NCI-H345 treated with DMSO at 0.1 percent for 48 hours (cell line): Measurements from ENCODE around the gene GCK.

Experiments used
- DNase-seq: peaks from one replicate; lab custom pipeline; 2025; ENCODE audit not compliant: unreplicated experiment; lab: John Stamatoyannopoulos, UW

Gene GCK

DNA sequence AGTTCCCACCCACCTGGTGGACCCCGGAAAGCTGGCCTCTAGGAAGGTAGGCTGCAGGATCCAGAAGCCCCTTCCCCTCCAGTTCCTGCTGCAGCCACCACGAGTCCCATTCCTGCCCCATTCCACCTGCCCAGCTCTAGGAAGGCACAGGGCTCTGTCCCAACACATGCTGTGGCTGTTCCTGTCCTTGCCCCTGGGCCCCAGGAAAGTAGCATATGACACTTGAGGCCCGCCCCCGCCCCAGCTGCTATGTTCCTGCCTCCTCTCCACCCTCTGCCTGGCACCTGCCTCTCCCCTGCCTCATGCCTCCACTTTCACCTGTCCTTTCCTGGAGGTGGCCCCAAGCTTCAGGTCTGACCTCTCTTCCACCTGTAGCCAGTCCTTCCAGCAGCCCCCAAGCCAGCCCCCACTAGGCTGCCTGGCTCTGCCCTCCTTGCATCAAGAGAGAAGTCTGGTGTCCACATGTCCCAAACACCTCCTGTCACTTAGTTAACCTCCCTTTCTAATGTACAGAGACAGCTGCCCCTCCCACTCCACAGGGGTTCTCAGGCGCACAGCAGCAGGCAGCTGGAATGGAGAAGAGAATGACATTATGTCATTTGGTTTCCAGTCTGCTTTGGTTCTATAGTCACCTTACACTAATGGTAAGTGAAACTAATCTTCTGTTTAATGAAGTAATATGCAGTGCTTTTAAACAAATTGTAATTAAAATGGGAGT lies 34.3 kb upstream of the GCK start:
- peak; percentile 79 for DNase-seq

DNA sequence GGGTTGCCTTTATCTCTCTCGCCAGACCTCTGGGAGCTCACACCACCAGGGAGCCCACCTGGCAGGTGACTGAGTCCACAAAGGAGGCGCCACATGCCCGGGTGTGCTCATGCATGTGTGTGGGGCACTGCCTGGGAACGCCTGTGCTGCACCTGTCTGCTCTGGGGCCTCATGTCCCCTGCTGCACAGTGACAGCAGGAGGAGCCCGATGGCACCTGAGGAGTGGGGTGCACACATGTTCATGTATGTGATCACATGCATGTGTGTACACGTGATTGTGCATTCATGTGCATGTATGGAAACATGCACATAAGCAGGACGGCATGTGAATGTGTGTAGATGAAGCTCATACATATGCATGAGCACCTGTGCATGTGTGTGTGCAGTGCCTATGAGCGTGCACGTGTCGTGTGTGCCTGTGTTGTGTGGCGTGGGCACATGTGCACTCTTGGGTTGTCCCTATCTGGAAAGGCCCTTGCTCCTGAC lies 33.6 kb upstream of the GCK start:
- DNase-seq: peak; percentile 43

DNA sequence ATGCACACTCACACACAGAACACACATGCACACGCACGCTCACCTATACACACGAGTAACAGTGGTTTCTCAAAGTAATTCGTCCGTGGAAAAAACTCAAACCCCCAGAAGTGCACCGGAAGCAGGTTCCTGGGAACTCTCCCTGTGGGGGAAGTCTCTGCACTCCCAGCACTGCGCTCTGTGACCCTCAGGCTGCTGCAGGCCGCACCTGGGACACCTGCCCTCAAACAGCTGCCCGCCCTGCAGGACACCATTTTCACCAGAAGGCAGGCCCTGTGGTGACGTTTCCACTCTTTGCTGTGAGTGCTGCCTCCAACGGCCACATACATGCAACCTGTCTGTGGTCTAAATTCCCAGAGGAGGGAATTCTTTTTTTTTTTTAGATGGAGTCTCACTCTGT lies 32.8 kb upstream of the GCK start:
- no peak for DNase-seq

- DNase-seq: no peak
Measured at GRCh38 chr7:44221231-44221791, 32.1 kb upstream of the GCK start.

- no peak for DNase-seq
Measured at GRCh38 chr7:44220358-44221112, 31.3 kb upstream of the GCK start.

GRCh38 chr7:44220046-44220357 lies 30.8 kb upstream of the GCK start:
- DNase-seq: no peak

DNA sequence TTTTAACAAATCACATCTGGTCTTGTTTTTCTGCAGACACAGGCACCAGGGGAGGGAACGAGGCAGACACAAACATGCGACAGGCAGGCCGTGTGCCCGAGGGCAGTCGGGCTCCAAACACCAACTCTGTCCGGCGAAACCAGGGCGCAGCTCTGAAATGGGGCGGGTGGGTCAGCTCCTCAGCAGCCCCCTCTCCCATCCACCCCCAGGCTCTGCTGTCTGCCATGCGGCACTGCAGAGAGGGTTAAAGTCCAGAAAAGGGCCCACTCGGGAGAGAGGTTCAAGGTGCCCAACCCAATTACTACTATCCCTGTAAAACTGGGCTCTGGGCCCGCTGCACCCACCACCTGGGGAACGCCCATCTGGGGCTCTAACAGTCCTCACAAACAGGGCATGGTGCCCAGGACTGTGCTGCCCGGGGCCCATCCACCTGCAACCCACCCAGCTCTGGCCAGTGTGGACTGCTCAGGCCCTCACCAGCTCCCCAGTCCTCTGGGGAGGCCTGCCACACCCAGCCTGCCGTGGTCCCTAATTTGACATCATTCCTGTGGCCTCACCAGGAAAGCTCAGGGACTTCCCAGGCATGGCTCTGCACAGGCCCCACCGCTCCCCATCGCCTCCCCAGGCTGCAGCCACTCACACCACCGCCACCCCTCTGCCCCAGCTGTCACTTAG lies 30.3 kb upstream of the GCK start:
- no peak for DNase-seq

DNA sequence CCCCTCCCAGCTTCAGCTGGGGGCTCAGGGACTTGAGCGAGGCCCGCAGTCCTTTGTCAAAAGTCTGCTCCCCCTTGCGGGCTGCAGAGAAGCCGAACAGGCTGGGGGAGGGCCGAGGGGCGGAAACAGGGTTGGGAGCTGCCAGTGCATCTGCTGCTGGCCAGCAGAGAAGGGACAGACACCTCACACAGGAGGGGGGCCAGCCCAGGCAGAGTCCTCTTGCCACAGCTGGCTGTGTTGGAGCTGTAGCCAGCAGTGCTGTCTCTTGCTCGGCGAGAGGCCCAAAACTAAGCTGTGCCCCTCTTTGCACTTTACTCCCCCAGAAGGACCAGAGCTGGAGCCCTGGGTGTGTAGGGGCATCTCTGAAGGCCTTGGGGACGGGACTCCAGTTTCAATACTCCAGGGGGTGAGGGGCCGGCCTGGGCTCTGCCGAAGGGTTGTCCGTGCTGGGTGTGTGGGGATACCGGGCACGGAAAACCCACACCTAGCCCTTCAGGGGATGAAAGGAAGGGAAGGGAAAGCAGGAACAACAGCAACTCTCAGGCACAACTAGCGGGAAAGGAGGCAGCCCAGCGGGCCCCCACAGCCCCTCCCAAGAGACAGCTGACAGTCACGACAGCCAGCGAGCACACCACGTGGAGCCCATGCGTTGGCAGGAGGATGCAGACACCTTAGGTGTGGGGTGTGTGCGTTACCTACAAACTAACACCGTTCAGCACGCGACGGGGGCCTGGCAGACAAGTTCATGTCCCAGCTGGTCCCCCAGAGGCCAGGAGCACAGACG lies 29.4 kb upstream of the GCK start:
- no peak for DNase-seq

GRCh38 chr7:44217852-44218402 lies 28.7 kb upstream of the GCK start:
- no peak for DNase-seq

DNA sequence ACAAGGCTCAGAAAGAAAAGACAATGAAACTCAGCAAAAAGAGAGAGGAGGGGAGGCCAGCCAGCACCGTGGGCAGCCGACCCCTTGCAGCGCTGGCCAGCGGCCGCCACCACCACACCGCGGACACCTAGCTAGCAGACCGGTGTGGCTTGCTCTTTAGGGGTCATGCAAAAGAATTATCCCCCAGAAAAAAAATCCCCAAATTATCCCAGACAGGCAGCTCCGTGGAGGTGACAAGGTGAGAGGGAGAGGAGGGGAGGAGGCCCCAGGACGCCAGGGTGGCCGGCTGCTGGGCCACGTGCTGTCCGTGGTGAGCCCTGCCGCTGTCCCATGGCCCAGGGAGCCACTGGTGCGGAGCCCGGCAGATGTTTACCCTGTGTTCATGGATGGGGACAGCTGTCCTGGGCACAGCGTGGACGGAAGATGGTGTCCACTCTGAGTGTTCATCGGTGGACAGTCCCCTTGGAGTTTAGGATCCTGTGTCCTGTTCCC lies 28.0 kb upstream of the GCK start:
- no peak for DNase-seq

- DNase-seq: no peak
Measured at GRCh38 chr7:44216521-44217222, 27.4 kb upstream of the GCK start.

- peak; percentile 87 for DNase-seq
Measured at GRCh38 chr7:44216019-44216418, 26.8 kb upstream of the GCK start.

DNA sequence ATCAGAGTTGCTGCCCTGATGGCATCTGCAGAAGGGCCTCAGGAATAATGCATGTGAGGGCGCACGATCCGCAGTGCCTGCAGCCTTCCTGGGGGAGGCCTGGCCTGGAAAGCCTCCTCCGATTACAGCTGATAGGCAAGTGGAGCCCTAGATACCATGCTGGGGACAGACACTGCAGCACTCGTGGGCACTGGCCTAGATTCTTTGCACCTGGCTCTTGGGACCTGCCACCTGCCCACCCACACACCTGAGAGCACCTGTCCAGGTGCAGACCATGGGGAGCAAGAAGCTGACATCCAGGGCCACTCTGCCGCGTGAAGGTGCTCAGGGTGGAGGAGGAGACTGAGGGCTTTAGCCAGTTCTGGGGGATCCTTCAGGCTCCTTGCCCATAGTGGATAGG lies 26.3 kb upstream of the GCK start:
- peak; percentile 39 for DNase-seq

- DNase-seq: no peak
Measured at GRCh38 chr7:44213877-44214388, 24.7 kb upstream of the GCK start.

DNA sequence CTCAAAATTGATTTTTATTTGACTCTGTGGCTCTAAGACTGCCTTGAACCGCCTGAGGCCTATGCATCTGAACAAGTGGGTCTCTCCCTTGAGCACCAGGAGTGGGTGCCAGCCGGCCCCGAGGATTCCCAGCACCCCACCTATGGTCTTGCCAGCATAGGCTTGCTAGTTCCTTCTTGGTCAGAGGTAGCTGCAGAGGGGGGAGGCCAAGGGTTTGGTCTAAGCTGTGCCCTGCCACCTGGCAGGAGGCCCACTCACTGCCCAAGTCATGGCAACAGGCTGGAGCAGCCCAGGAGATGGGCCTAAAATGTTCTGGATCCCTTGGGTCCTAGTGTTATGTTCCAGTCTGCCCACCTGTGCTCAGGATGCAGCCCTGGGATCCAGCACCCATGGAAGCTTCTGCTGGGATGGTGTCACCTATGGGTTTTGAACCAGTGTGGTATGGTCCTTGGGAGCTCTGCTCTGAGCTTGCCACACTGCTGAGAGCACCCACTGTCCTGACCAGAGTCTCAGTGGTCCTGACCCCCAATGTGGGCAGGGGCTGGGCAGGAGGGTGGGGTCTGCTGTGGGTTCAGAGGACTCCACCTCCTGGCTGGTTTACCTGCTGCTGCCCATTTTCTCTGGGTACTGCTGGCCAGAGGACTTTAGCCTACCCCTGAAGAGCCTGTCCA lies 24.1 kb upstream of the GCK start:
- no peak for DNase-seq

DNA sequence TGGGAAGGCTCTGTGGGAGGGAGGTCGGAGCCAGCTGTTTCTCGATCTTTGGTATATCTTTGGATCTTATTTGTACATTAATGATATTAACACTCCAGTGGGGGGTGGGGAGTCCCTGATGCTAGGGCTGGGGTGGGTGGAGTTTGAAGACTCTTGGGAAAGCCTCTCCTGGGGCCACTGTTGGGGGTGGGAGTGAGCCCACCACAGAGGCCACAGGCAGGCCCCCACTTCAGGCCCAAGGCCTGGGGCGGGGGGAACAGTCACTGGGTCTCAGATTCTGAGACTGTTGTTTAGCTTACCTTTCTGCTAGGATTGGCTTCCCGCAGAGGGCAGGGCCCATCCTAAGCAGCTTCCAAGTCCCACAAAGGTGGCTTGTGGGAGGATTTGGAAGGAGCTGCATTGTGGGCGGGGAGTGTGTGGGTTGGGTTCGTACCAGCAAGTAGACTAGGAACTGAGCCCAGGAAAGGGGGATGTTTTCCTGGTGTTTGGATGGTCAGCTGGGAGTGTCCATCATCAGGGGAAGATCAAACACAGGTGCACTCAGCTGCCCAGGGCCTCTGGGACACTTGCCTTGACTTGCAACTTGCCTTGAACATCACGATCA lies 23.4 kb upstream of the GCK start:
- DNase-seq: no peak

GRCh38 chr7:44212018-44212417 lies 22.8 kb upstream of the GCK start:
- DNase-seq: no peak

DNA sequence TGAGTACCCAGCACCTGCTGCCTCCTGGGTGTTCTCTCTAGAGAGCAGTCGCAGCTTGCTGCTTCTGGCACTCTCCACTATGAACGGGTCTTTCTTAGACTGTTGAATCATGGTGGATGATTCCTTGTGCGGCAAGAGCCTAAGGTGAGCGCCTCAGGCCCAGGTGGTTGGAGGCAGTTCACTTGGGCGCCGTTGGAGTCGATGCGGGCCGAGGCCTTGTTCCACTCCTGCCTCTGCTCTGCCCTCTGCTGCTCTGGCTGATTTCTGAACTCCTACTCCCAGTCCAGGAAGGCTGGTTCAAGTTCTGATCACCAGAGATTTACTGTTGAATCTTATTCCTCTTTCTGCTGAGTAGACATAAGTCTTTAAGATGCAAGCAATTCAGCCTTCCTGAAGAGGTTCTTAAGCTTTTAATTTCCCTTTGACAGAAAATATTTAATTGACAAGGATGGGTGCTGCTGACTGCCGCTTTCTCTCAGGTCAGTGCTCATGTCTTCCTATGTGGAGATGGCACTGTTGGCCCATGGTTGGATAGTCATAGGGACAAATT lies 22.0 kb upstream of the GCK start:
- DNase-seq: no peak
